Posterior vena cava (tissue), 2 donors: ENCODE results near the gene HSPD1. TPM values are rescaled to one million over a fixed set of nuclear protein-coding genes. Genes with fewer than 3 reads are reported as not detected.

Experiments
- DNase-seq: peaks from one replicate; pipeline ENCODE4 v3.0.0-alpha.2; 2020; ENCODE audit warnings: low spot score
- intact Hi-C, 2 donors: fragments of 100-400 bp; cut with DNase I; formaldehyde crosslinking; loops; one replicate each; pipeline versions ENCODE4 v1.14.1 to v1.14.2; 2022 to 2023
- long read RNA-seq, 2 donors: library from polyadenylated mRNA; unstranded; transcript quantifications; one replicate each; pipeline ENCODE4 v2.0.0, GENCODE V29; 2020 to 2021
- total RNA-seq, 2 donors: library from RNA; stranded (reverse); fragmentation: NEBNext Ultra II Directional; extraction: Animal tissue kit (Norgen Biotek cat#: 25700); gene quantifications; one replicate each; pipeline ENCODE4 v1.2.1, GENCODE V29; 2021
- donor health status: DM: yes; HTN: yes; CAD: no.
- donor health status: DM: yes; HTN: yes; CAD: no.

The HSPD1 gene
- total RNA-seq: 100 to 1,000 TPM; 106 to 131 TPM
- long read RNA-seq, donor 1, transcript HSPD1-202 (12 exons, 2,455 nt): major isoform, 67 of 92 reads
- long read RNA-seq, donor 1, partial matches to known transcripts: 18 of 92 reads
- long read RNA-seq, donor 1, other reads (novel, unspliced or antisense): 7 of 92 reads
- long read RNA-seq, donor 2, transcript HSPD1-202 (12 exons, 2,455 nt): major isoform, 189 of 643 reads
- long read RNA-seq, donor 2, partial matches to known transcripts: 423 of 643 reads
- long read RNA-seq, donor 2, other reads (novel, unspliced or antisense): 28 of 643 reads

DNA sequence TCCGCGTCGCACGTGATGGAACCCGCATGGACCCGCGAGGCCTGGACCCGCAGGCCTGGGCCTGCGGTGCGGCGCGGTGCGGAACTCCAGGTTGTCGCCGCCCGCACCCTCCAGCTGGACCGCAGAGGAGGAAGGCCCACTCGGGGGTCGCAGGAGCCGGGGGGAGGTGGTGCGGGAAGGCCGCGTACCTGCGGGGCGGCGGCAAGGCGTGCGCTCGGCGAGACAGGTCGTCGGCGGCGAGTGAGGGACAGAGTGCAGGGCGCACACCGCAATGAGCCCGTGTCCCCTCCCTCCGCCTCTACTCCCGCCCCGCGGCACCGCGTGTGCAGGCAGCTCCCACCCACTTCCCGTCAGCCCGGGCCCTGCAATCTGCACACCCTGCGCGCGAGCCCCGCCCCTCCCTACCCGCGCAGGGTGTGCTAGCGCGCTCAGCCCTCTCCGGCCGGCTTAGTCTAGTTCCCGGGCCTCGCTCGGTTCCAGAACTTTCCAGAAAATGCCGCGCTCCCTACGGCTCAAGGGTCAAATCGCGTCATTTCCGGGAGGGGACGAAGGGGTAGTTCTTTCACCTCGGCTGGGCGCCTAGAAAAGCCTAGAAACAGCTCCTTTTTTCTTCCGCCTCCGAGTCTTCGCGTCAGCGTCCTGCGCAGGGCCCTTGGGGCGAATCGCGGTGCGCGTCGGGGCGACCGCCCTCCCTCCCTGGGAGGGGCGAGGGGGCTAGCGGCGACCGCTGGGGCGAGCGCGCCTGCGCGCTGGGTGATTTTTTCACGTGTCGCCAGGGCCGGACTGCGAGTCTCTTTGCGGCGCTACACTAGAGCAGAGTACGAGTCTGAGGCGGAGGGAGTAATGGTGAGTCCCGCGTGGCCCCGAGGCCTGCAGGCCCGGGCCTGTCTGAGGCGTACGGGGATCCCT lies at the start of gene HSPD1, which contains the start of gene HSPE1:
TSS of gene HSPD1 (minus strand) at position 247 of the 909 bp plus-strand sequence. CDS start 992 bp downstream, outside the sequence.
TSS of gene HSPE1 (plus strand) at position 786 of the 909 bp plus-strand sequence. CDS start at position 844, 58 bp downstream.
- intact Hi-C loops: no loop called here
- DNase-seq: peak; percentile 99

DNA sequence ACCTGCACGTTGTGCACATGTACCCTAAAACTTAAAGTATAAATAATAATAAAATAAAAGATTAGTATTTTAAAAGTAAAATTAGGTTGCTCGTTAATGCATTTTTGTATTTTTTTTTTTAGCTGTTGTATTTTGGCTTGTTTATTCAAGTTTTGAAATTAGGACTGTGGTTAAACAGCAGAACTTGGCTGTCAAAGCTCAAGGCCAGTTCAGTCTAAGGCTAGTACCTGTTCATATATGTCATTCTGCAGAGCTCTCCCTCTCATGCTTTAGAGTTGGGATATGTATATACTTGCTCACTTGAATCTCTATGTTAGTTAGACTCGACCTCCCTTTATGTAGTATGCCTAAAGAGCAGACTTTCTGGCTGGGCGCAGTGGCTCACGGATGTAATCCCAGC lies 48.9 kb upstream of the HSPD1 start:
- no peak for DNase-seq
- intact Hi-C loops: no loop called here

DNA sequence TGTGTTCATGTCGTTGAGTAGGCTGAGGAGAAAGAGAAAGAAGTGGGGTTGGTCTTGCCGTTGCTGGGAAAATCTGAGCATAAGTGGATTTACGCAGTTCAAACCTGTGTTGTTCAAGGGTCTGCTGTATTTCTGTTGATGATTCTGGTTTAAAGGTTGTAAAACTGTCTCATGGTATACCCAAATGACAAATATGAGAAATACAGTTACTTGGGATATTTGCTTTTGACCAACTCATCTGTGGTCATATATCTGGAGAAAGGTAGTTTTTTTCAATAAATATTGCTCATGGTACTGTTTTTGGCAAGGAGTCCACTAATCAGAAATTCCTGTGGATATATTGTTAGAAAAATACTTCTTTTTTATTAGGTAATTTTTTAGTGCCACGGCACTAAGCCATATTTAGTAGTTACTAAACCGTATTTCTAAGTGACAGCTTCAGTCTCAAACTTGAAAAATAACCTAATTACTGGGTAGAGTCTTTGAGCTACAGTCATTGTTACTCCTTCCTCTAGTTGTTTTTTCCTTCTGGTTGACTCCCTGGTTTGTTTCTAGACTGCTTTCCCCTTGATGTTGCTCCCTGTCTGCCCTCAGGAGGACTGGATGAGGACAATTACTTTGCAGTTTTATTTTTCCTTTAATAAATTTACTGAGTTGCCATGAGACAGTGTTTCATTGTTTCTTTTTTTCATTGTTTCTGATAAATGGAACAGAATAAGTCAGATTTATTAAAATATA lies 47.7 kb upstream of the HSPD1 start:
- intact Hi-C loops: no loop called here

DNA sequence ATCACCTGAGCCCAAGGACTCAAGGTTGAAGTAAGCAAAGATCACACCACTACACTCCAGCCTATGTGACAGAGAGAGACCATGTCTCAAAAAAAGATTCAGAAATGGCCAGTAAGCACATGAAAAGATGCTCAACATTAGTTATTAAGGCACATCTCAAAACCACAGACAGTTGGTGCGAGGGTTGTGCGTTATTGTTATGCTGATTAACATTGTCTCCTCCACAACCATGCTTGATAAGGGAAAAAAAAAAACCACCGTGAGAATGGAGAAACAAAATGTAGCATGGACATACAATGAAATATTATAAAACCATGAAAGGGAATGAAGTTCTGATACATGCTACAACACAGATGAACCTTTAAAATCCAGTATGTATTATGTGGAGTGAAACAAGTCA lies 43.6 kb upstream of the HSPD1 start:
- intact Hi-C loops: no loop called here
- DNase-seq: no peak

More for the DNA sequence above, 47.7 kb upstream of the HSPD1 start:
- DNase-seq: no peak

DNA sequence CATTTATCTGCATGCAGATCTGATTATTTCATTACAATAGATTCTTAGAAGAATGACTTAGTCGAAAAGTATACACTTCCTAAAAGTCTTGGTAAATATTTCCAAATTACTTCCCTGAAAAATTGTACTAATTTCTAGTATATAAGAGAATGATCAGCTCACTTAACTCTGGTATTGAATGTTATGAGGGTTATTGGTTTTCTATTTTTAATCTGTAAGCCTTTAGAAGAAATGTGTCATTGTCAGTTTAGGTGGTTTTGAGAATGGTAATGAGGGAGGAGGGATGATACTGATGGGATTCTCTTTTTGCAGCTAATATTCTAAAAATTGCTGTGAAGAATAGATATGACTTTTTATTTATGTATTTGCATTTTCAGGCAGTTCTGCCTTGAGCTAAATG lies 40.1 kb upstream of the HSPD1 start:
- intact Hi-C loops: no loop called here
- no peak for DNase-seq

DNA sequence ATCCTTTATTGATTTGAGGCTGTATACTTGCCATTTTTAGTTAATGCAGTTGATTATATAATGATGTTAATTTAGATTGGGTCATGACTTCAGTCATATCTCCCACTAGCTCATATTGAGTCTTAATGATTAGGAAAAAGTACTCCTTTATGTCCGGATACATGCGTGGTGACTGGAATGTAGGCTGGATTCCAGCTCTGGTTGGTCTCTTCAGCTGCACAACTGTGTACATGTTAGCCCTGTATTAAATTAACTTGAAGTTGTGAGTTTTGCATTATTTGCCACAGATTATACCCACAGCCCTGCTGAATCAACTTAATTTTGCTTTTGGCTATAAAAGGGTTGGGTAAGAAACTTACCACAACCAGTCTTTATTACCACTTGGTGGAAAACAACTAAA lies 38.8 kb upstream of the HSPD1 start:
- intact Hi-C loops: no loop called here
- DNase-seq: no peak

DNA sequence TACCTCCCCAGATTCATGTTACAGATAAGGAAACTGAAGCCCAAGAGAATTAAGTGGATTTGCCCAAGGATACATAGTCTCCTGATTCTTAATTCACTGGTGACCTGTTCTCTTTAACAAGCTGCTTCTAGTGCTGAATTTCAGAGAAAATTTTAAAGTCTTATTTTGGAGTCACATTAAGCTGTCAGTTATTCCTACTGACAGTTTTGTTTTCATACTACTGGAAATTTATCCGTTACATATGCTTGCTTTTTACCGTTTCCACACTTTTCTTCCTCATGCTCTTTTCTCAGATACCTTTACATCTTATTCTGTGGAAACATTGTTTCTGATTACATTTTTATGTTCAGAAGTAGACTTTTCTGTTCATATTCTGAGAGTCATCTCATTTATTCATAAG lies 17.5 kb upstream of the HSPD1 start:
- no peak for DNase-seq
- intact Hi-C loops: loop anchor here in 1 of 2 donors (10.0 kb wide), 2 partner anchors 188 to 258 kb away; partner anchors contain the start of gene MARS2

DNA sequence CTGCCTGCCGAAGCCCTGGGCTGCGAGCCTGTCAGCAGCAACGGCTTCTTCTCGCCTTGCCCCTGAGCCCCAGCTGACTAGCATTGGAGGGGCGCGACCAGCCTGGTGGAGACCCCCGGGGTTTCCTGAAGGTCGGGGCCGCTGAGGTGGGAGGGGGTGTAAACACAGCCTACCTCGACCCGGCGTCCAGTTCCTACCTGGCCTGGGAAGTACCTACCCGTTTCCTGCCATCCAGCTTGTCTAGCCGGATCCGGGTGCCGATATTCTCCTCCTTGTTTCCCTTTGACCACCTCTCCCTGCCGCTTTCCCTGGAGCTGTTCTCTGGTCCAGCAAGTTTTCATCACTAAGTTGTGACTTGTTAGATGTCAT lies 16.7 kb upstream of the HSPD1 start:
- intact Hi-C loops: loop anchor here in 1 of 2 donors (10.0 kb wide), 2 partner anchors 188 to 258 kb away; partner anchors contain the start of gene MARS2
- DNase-seq: no peak

DNA sequence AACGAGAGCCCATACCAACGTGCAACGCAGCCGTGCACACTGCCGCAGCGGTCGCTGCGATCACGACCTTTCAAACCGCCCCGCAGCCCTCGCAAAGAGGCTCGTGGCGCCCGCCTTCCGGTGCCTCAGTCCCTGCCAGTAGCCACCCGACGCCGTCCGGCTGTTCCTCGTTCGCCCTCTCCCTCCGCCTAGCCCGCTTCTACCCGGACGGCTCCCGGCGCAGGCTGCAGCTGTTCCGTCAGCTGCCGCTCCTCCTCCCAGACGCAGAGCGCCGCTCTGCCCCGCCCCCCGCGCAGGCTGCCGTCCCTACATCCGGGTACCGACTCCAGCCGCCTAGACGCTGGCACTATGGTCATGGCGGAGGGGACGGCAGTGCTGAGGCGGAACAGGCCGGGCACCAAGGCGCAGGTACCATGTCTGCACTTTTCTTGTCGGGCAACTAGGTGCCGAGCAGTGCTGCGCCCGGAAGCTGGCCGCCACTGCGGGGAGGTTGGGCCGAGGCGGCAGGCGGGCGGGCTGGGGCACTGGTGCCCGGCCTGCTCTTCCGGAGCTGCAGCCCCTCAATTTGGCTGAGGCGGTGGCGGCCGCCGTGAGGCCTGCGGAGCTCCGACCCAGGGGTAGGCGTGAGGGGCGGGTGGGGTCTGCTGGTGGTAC lies 16.2 kb upstream of the HSPD1 start, which contains the start of gene MOB4:
TSS of gene MOB4 (plus strand) at position 328 of the 654 bp plus-strand sequence. CDS start at position 349, 21 bp downstream.
- DNase-seq: peak; percentile 99
- intact Hi-C loops: loop anchor here in 1 of 2 donors (10.0 kb wide), 2 partner anchors 189 to 259 kb away; partner anchors contain the start of gene MARS2

DNA sequence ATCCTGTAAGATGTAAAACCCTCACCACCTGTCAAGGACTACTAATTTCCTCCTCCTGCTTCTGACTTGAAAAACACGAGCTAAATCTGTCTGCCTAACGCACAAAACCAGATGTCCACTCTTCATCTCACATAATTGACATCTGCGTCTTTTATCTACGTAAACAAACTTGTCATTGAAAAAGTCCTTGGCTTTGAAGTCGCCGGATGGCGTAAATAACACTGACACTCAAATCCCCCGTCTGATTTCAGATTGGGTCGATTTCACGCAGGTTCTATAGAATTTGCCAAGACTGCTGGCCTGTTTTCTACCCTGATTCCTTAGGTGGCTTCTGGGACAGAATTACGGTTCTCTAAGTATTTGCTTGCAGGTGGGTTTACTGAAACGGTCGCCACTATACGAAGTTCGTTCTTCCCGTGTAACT lies 15.7 kb upstream of the HSPD1 start:
- DNase-seq: no peak
- intact Hi-C loops: loop anchor here in 1 of 2 donors (10.0 kb wide), 2 partner anchors 189 to 259 kb away; partner anchors contain the start of gene MARS2

DNA sequence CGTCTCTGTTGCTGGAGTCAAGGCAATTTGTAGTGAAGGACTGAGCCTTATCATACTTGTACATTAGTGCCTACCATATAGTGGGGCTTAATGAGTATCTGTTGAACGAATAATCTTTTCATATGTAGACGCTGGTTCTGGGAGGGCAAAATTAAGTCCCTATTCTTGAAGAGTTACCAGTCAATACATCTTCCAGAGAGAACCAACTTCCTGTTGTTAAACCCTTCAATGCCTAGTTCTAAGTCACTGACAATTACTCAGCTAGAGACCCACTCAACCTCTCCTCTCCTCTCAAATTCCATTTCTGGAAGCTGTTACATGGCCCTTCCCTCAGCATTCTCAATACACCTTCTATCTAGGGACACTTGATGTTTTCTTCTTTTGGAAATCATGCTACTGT lies 15.1 kb upstream of the HSPD1 start:
- intact Hi-C loops: loop anchor here in 1 of 2 donors (10.0 kb wide), 2 partner anchors 190 to 260 kb away; partner anchors contain the start of gene MARS2
- DNase-seq: no peak

DNA sequence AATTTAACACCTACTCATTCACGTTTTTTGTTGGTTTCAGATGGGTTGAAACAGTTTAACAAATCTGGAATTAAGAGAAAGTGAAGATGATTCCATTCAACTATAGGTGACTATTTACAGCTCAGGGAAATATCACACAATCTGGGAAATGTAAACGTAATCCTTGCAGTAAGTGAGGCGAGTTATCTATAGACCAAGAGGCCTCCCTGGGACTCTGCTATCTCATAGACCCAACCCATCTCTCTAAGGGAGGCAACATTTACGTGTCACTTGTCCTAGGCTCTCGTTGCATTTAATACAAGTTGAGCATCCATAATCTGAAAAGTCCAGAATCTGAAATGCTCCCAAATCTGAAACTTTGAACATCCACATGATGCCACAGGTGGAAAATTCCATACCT lies 14.3 kb upstream of the HSPD1 start:
- intact Hi-C loops: loop anchor here in 1 of 2 donors (10.0 kb wide), 2 partner anchors 191 to 261 kb away; partner anchors contain the start of gene MARS2

DNA sequence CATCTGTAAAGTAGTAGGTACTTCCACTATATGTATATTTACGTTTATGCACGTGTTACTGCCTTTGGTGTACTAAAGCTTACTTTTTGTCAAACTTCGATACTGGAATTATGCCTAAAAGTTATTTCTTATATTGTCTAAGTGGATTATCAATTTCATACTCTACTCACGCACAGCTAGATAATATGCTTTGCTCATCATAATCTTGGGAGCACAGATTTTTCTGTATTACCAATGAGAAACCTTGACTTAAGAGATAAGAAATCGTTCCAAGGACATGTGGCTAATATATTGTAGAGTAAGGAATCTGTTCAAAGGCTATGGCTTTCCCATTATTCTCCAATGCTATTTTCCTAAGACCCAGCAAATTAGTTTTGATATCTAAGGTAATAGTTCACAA lies 7.0 kb upstream of the HSPD1 start:
- intact Hi-C loops: no loop called here
- DNase-seq: no peak

More for the DNA sequence above, 14.3 kb upstream of the HSPD1 start:
- no peak for DNase-seq

DNA sequence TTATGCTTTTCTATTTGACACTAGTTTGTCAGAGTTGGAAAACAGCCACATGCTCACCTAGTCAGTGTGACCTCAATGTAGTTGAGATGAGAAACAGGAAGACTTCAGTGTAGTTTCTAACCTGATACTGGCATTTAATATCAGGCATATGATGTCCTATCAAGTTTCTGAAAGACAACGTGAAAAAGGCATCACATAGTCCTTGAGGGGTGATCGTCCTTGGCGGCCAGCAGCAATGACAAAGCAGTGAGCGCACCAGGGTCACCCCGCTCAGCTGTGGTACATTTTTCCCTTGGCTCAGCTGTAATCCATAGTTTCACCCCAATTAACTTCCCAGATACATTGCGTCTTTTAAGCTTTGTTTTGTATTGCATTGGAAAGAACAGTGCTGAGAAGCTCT lies 4.9 kb upstream of the HSPD1 start:
- peak; percentile 31 for DNase-seq
- intact Hi-C loops: no loop called here

DNA sequence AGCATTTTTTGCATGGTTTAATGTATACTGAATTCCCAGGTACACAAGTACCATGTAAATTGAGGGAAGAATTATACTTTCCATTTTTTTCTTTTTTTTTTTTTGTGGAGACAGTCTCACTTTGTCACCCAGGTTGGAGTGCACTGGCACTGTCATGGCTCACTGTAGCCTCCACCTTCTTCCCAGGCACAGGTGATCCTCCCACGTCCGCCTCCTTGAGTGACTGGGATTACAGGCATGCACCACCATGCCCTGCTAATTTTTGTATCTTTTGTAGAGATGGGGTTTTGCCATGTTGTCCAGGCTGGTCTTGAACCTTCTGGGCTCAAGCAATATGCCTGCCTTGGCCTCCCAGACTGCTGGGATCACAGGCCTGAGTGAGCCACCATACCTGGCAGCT lies 4.4 kb upstream of the HSPD1 start:
- peak; percentile 17 for DNase-seq
- intact Hi-C loops: no loop called here

DNA sequence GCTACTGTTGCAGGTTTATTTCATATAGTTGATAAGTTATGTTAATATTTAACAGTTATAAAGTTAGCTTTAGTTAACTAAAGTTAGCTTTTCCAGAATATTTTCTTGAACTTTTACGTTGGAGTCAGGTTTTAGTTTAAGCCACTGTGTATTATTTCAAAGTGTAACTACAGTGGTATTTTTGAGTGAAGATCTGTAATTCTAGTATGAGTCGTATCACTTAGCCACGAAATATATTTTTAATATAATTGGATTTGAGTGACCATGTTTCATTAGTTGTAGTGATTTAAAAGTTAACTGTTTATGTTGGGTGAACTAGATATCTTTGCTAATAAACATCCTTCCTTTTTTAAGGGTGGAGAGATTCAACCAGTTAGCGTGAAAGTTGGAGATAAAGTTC lies 3.0 kb upstream of the HSPD1 start:
- no peak for DNase-seq
- intact Hi-C loops: no loop called here

DNA sequence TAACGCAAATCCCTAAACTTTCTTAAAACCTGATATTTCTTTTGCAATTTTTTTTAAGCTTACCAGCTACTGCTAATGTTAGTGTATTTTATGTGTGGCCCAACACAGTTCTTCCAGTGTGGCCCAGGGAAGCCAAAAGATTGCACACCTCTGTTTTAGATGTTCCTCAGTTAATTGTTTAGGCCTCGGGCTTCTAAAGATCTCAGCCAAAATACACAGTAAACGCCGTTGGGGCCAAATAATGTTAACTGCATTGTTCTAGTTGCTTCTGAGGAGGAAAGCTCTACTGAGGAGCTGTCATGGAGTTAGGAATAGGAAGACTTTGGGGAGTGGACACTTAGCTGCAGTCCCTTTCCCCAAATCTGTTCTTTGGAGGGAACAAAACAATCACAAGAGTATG lies 2.6 kb upstream of the HSPD1 start:
- intact Hi-C loops: no loop called here
- no peak for DNase-seq

DNA sequence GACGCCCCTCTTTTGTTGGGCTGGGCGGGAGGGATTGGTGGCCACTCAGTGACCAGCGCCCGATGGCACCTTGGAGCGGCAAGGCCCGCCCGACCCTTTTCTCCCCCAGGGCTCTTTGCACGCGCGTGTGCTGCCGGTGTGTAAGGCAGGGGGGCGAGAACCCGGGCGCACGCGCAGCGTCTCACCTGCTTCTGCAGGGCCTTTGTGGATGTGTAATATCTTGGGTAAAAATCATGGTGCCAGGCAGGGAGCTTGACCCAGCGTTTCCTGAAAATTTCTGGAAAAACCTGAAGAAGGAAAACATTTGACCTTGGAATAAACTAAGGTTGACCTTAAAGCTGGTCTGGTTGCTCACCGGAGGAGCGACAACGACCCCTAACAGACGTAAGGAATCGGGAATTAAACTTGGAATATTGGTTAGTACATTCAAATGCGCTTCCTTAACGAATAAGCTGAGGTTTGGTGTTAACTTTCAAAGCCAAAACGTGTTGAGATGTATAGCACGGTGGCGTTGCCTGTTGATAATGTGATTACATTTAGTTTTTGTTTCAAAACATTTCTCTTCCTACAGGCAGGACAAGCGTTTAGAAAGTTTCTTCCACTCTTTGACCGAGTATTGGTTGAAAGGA lies 977 bp upstream of the HSPD1 start:
- intact Hi-C loops: no loop called here
- DNase-seq: no peak
